NOMO-1 treated with DMSO at 0.1 percent for 48 hours (cell line): ENCODE measurements around the gene SLC2A9.

Experiments used
- DNase-seq: peaks from one replicate; lab custom pipeline; 2025; ENCODE audit not compliant: unreplicated experiment; lab: John Stamatoyannopoulos, UW

The SLC2A9 gene

DNA sequence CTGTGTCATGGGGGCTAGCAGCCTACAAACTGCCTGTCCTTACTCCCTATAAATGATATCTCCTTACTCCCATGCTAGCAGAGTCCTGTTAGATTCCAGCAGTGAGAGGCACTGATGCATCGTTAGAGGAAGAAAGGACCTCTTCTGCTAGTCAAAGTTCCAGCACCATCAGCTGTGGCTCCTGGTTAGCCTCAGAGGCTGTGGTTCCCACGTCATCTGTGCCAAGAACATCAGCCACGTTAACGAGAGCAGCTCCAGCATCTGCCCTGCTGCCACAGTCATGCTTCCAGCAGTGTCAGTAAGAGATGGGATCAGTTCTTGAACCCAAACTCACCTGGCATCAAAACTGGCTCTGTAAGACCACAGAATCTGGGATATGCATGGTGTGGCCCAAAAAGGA lies 88.5 kb downstream of the SLC2A9 start:
- no peak for DNase-seq

- no peak for DNase-seq
These were observed 90.2 kb downstream of the SLC2A9 start for GRCh38 chr4:9931146-9931545.

- no peak for DNase-seq
These were observed 92.2 kb downstream of the SLC2A9 start for GRCh38 chr4:9929111-9929510.

DNA sequence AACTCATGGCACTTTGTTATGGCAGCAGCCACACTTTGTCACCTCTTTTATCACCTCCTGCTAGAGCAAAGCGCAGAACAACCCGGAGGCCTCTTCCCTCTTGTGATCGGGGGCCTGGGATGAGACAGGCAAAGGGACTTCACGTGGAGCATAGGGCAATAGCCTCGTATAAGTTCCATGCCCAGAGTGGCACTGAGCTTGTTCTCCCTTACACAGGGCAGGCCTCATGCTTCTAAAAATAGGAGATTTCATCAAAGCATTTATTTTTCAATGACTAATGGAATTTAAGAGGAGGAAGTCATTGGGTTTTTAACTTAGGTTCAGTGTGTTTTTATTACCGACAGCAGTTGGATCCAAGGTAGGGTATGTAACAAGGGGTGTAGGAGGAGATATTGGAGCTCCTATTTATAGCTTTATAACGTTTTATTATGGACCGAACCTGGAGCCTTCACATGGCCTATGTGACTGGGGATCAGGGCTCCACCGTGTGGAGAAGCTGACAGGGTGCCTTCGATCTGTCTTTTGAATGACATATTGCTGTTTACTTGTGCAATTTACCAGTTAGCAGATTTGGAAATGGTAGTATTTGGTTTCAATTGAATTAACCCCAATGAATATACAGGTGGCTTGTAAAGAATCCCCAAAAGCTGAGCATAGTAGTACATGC lies 93.8 kb downstream of the SLC2A9 start:
- peak; percentile 75 for DNase-seq

- no peak for DNase-seq
These were observed 94.7 kb downstream of the SLC2A9 start for GRCh38 chr4:9926586-9926985.

GRCh38 chr4:9925750-9926439 lies 95.4 kb downstream of the SLC2A9 start:
- DNase-seq, result no peak

- DNase-seq, result no peak
These were observed 96.5 kb downstream of the SLC2A9 start for GRCh38 chr4:9924750-9925149.

DNA sequence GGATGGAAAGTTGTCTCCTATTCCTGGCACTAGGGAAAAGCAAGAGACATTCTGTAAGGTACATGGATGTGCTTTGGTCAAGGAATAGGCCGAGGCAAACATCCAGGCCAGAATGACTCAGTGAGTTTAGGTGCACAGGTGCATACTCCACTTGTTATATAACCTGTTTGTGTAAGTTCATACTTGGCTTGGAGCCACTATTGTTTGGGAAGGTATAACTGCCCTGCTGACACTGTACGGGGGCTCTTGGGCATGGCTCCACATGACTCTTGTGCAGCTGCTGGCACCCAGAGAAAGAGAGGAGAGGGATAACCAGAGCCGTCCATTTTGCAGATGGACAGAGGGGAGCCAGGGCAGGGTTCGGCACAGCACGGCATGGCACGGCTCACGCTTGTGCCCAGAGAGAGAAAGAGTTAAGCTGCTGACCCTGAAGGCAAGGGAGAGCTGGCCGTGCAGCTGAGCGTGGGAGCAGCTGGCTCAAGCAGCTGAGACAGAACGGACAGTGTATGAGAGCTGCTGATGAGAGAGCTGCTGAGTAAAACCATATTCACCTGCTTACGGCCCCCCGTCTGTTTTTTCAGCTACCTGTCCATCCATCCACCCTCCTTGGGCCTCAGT lies 98.0 kb downstream of the SLC2A9 start:
- no peak for DNase-seq

DNA sequence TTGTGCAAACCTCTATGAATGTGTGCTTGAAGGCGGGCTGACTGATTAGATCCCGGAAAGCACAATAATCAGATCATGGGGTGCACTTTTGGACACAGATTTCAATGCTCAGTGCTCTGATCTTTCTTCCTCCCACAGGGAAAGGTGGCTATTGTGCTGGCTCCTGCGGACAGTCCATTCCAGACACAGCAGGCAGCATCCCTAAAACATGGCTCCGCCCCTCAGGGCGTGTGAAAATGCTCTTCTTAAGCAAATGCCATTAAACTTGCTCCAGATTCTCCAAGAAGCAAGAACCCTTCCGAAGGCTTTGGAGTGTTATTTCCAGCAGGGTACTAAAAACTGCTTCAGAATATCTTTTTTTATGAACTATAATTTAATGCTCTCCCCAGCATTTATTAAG lies 100.0 kb downstream of the SLC2A9 start:
- DNase-seq, result no peak

- no peak for DNase-seq
These were observed 101.3 kb downstream of the SLC2A9 start for GRCh38 chr4:9920029-9920428.

- DNase-seq, result no peak
These were observed 102.2 kb downstream of the SLC2A9 start for GRCh38 chr4:9919047-9919446.

- no peak for DNase-seq
These were observed 102.8 kb downstream of the SLC2A9 start for GRCh38 chr4:9918484-9918883.

GRCh38 chr4:9916937-9917336 lies 104.4 kb downstream of the SLC2A9 start:
- no peak for DNase-seq

DNA sequence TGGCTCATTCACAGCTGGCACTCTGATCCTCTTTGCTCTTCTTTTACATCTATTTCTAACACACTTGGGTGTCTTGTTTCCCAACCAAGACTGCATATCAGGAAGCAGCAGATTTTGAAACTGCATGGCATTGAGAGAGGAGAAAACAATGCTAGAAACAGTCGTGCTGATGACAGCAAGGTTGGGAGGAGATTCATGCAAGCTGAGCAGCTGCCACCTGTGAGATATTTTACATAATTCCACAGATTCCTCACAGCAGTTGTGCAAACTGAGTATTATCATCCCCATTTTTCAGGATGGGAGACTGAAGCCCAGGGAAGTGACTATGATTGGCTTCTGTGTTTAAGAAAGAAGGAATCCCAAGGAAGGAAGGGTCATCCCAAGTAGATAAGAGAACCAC lies 105.0 kb downstream of the SLC2A9 start:
- no peak for DNase-seq

- no peak for DNase-seq
These were observed 107.5 kb downstream of the SLC2A9 start for GRCh38 chr4:9913846-9914245.

DNA sequence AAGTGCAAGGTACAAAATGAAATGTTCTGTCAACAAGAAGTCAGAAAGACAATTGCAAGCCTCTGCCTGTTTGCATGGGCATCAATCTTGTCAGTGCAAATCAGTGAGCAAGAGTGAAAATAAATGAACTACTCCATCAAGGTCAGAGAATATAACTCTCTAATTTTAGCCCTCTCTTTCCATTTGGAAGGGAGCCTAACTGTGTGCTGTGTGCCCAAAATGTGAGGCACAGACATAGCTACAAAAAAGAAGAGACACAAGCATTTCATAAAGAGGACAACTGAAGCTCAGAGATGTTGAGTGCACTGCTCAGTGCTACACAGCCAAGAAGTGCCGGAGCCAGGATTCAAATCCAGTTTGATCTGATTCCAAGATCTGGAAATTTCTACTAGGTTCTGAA lies 114.3 kb downstream of the SLC2A9 start:
- DNase-seq, result no peak

DNA sequence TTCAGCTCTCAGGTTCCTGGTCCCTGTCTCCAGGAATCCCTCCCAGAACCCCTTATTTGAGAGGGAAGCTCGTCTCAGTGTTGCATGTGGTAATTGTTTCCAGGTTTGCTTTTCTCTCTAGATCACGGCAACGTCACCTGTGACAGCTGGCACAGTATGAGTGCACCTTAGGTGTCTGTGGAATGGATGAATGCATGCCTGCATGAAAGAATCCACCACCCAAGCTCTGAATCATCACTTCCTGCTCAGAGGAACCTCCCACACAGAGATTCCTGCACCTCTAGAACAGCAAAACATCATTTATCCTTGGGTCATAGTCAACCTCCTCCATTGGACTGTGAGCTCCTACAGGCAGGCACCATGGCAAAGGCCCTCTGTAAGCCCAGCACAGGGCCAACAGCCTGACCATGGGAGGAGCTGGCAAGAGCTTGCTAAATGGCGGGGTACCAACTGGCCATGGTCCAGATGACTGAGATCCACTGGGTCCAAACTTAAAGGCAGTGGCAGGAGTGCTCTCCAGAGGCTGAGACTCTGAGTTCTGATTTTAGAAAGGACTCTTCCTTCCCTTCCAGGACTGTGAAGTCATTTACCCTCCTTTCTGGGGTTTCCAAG lies 116.2 kb downstream of the SLC2A9 start:
- no peak for DNase-seq

DNA sequence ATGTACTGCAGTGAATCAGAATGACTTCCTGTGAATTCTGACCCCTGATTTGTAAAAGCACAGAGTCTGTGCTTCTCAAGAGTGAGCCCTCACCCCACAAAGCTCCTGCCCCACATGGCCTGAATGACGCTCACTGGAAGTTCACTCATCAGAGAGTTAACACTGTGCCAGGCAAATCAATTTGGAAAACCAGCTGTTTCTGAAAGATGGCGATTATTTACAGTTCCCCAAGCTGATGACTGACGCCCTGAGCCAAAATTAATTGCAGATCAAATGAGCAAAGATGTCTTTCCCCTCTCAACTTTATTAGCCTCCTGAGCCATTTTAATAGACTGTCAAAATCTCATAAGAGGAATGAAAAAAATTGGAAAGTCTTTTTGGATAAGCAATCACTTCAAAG lies 118.0 kb downstream of the SLC2A9 start:
- no peak for DNase-seq

DNA sequence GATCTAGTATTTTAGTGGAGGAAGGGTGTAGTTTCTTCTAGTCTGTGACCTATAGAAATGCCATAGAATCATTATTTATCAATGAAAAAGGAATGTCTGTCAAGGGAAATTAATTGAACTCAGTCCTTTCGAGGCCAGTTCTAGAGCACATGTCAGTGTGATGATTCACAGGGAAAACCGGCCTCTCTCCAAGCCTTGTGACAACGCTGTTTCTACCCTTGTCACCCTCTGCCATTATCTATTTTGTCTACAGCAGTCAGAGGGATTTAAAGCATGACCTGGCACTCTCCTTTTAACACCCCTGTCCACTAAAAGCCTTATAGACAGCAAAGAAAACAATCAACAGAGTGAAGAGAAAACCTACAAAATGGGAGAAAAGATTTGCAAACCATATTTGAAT lies 120.0 kb downstream of the SLC2A9 start:
- no peak for DNase-seq

DNA sequence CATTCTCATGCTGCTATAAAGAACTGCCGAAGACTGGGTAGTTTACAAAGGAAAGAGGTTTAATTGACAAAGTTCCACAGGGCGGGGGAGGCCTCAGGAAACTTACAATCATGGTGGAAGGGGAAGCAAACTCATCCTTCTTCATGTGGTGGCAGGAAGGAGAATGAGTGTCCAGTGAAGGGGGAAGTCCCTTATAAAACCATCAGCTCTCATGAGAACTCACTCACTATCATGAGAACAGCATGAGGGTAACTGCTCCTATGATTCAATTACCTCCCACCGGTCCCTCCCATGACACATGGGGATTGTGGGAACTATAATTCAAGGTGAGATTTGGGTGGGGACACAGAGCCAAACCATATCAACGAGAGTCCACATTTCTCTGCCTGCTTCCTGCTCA lies 120.7 kb downstream of the SLC2A9 start:
- peak; percentile 3 for DNase-seq

DNA sequence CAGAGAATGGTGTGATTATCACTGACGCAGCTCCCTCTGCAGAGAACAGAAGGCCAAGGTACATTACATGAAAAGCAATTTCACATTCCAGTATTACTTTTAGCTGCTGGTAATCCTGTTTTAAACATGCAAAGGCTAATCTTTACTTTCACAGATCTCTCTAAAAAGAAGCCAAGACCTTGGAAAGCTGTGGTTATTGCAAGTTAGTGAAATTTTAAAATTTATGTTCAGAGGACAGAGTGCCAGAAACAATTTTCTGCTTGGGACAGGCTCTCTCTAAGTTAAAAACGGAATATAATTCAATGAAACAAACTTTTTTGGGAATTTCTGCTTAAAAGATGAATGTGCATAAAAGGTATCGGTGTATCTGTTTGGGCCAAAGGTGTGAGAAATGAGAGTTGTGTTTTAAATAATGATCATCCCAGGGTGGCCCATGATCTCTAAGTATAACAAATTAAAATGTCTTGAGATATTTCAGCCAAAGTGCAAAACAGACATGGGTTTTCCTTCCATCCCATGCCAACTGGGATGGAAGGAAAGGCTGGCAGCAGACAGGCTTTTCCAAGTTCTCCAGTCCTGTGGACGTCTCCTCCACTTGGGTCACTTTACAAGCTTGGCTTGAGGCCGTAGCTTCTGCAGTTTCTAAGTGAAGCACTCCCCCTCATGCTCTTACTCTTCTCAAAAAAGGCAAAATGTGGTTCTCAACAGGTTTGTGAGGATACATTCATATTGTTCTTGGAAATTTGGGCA lies 121.8 kb downstream of the SLC2A9 start:
- no peak for DNase-seq
